IMR-90 (cell line): Measurements from ENCODE around the gene MRPL17. TPM values are rescaled to one million over a fixed set of nuclear protein-coding genes. Genes with fewer than 3 reads are reported as not detected.

ENCODE experiments used
- ATAC-seq: fragments of 200-7000 bp; cut with Tn5 transposase; 2 replicates; pipeline ENCODE4 v1.9.1; 2020; ENCODE audit warnings: low read depth, mild to moderate bottlenecking, moderate library complexity
- BruUV-seq: library from RNA; stranded (reverse); fragments of 400-500 nt; replicated peaks from 2 replicates; lab custom pipeline; 2021; lab: Mats Ljungman, UMichigan
- CTCF ChIA-PET: fragments of 300-600 bp; formaldehyde crosslinking; extraction: SDS; loops from one replicate; lab custom pipeline; 2021; ENCODE audit warnings: antibody characterized with exemption; lab: Yijun Ruan, JAX
- POLR2A ChIA-PET: fragments of 300-600 bp; sonication (Branson Sonifier 250); formaldehyde crosslinking; loops from one replicate; lab custom pipeline; 2022; ENCODE audit warnings: antibody characterized with exemption; ENCODE audit not compliant: unreplicated experiment; lab: Charles Lee
- DNase-seq: peaks from one replicate; pipeline ENCODE4 v3.0.0; 2013
- H2AFZ ChIP-seq: replicated peaks from 2 replicates; pipeline ENCODE3; 2013; ENCODE audit warnings: low read length, mild to moderate bottlenecking; ENCODE audit not compliant: poor library complexity
- H2AK5ac ChIP-seq: 2 replicates; pipeline ENCODE4 v1.6.1; 2013; ENCODE audit warnings: low read depth, low read length, inconsistent platforms
- H2AK9ac ChIP-seq: replicated peaks from 2 replicates; pipeline ENCODE3; 2013; ENCODE audit warnings: mild to moderate bottlenecking, low read depth, low read length, moderate library complexity; ENCODE audit not compliant: poor library complexity
- H2BK120ac ChIP-seq: 2 replicates; pipeline ENCODE4 v1.6.1; 2013; ENCODE audit warnings: low read depth, low read length, inconsistent platforms
- H2BK15ac ChIP-seq: 3 replicates; pipeline ENCODE4 v1.6.1; 2013; ENCODE audit warnings: low read depth, low read length, inconsistent platforms
- H2BK20ac ChIP-seq: 2 replicates; pipeline ENCODE4 v1.6.1; 2013; ENCODE audit warnings: low read depth, mild to moderate bottlenecking, inconsistent platforms, low read length, moderate library complexity
- H2BK5ac ChIP-seq: 2 replicates; pipeline ENCODE4 v1.6.1; 2013; ENCODE audit warnings: mild to moderate bottlenecking, low read depth, low read length, inconsistent platforms; ENCODE audit not compliant: poor library complexity, severe bottlenecking
- H3K14ac ChIP-seq: replicated peaks from 2 replicates; pipeline ENCODE4 v1.6.1; 2013; ENCODE audit warnings: low read depth, low read length, inconsistent platforms
- H3K18ac ChIP-seq: 2 replicates; pipeline ENCODE4 v1.6.1; 2013; ENCODE audit warnings: low read depth, low read length, control low read depth
- H3K23ac ChIP-seq: 2 replicates; pipeline ENCODE4 v1.6.1; 2013; ENCODE audit warnings: low read depth, low read length, inconsistent platforms
- H3K27ac ChIP-seq: 2 replicates; pipeline ENCODE4 v1.5.1; 2013; ENCODE audit warnings: mild to moderate bottlenecking, control low read depth, low read length; ENCODE audit not compliant: insufficient read depth
- H3K27me3 ChIP-seq: 2 replicates; pipeline ENCODE4 v1.6.1; 2013; ENCODE audit warnings: low read length; ENCODE audit not compliant: control insufficient read depth, insufficient read depth
- H3K36me3 ChIP-seq: 2 replicates; pipeline ENCODE4 v1.6.1; 2013; ENCODE audit warnings: low read length, mixed read lengths; ENCODE audit not compliant: control insufficient read depth, insufficient read depth
- H3K4ac ChIP-seq: 2 replicates; pipeline ENCODE4 v1.6.1; 2013; ENCODE audit warnings: low read depth, low read length, inconsistent platforms
- H3K4me1 ChIP-seq: 2 replicates; pipeline ENCODE4 v1.6.1; 2013; ENCODE audit warnings: low read length, mixed read lengths; ENCODE audit not compliant: control insufficient read depth, insufficient read depth
- H3K4me2 ChIP-seq: 2 replicates; pipeline ENCODE4 v1.6.1; 2013; ENCODE audit warnings: low read depth, mild to moderate bottlenecking, control low read depth, low read length, moderate library complexity
- H3K4me3 ChIP-seq: 2 replicates; pipeline ENCODE4 v1.5.1; 2013; ENCODE audit warnings: low read depth, mild to moderate bottlenecking, control low read depth, low read length, moderate library complexity; ENCODE audit not compliant: insufficient read depth
- H3K56ac ChIP-seq: 2 replicates; pipeline ENCODE4 v1.6.1; 2013; ENCODE audit warnings: low read length, inconsistent platforms; ENCODE audit not compliant: insufficient read depth; ENCODE audit errors: extremely low read depth
- H3K79me1 ChIP-seq, 2 experiments: 2 replicates each; pipeline ENCODE4 v1.6.1; 2013; ENCODE audit warnings: low read length in 2 of 2, inconsistent platforms in 1 of 2, low read depth in 1 of 2
- H3K9ac ChIP-seq: 2 replicates; pipeline ENCODE4 v1.6.1; 2013; ENCODE audit warnings: low read depth, low read length, control low read depth
- H3K9me1 ChIP-seq: 2 replicates; pipeline ENCODE4 v1.6.1; 2013; ENCODE audit warnings: low read length, inconsistent platforms; ENCODE audit not compliant: insufficient read depth
- H3K9me3 ChIP-seq: 2 replicates; pipeline ENCODE4 v1.6.1; 2013; ENCODE audit warnings: low read length; ENCODE audit not compliant: control insufficient read depth, insufficient read depth
- H4K20me1 ChIP-seq: 2 replicates; pipeline ENCODE4 v1.6.1; 2013; ENCODE audit warnings: low read length, inconsistent platforms; ENCODE audit not compliant: insufficient read depth
- H4K5ac ChIP-seq: 2 replicates; pipeline ENCODE4 v1.6.1; 2013; ENCODE audit warnings: mild to moderate bottlenecking, low read depth, low read length, control low read depth
- H4K8ac ChIP-seq, 2 experiments: 2 replicates each; pipeline ENCODE4 v1.6.1; 2013; ENCODE audit warnings: low read depth in 2 of 2, low read length in 2 of 2, control low read depth in 1 of 2, inconsistent platforms in 1 of 2
- H4K91ac ChIP-seq: 2 replicates; pipeline ENCODE4 v1.6.1; 2013; ENCODE audit warnings: low read depth, low read length, inconsistent platforms; ENCODE audit not compliant: insufficient read depth
- BHLHE40 ChIP-seq: fragments of 150-350 bp; IDR thresholded peaks from 2 replicates; pipeline ENCODE4 v1.6.1; 2016; ENCODE audit warnings: mild to moderate bottlenecking, low read depth, low read length
- CEBPB ChIP-seq: IDR thresholded peaks from 2 replicates; pipeline ENCODE4 v1.6.1; 2012; ENCODE audit warnings: low read depth, low read length, improper control_type of control experiment
- CHD1 ChIP-seq: IDR thresholded peaks from 2 replicates; pipeline ENCODE4 v1.6.1; 2012; ENCODE audit warnings: low read depth, low read length, improper control_type of control experiment
- CTCF ChIP-seq: conservative IDR thresholded peaks from 2 replicates; pipeline ENCODE4 v1.5.1; 2012; ENCODE audit warnings: mild to moderate bottlenecking, low read depth, low read length, improper control_type of control experiment
- FOS ChIP-seq: fragments of 150-350 bp; IDR thresholded peaks from 2 replicates; pipeline ENCODE4 v1.6.1; 2016; ENCODE audit warnings: low read depth, low read length
- MAFK ChIP-seq: IDR thresholded peaks from 2 replicates; pipeline ENCODE4 v1.6.1; 2012; ENCODE audit warnings: low read depth, low read length, improper control_type of control experiment
- MAZ ChIP-seq: IDR thresholded peaks from 2 replicates; pipeline ENCODE4 v1.6.1; 2012; ENCODE audit warnings: low read depth, mild to moderate bottlenecking, low read length, improper control_type of control experiment, moderate library complexity, borderline replicate concordance
- MXI1 ChIP-seq: IDR thresholded peaks from 2 replicates; pipeline ENCODE4 v1.6.1; 2012; ENCODE audit warnings: low read depth, mild to moderate bottlenecking, low read length, moderate library complexity, borderline replicate concordance
- NFE2L2 ChIP-seq: fragments of 150-350 bp; IDR thresholded peaks from 2 replicates; pipeline ENCODE4 v1.6.1; 2016; ENCODE audit warnings: low read depth, mild to moderate bottlenecking, low read length
- POLR2A ChIP-seq: IDR thresholded peaks from 2 replicates; pipeline ENCODE4 v1.6.1; 2012; ENCODE audit warnings: mild to moderate bottlenecking, low read depth, low read length
- RAD21 ChIP-seq: IDR thresholded peaks from 2 replicates; pipeline ENCODE4 v1.6.1; 2012; ENCODE audit warnings: low read length, improper control_type of control experiment
- RFX5 ChIP-seq: IDR thresholded peaks from 2 replicates; pipeline ENCODE4 v1.8.0; 2012; ENCODE audit warnings: low read depth, mild to moderate bottlenecking, low read length, moderate library complexity
- SMC3 ChIP-seq: fragments of 150-350 bp; IDR thresholded peaks from 2 replicates; pipeline ENCODE4 v1.6.1; 2016; ENCODE audit warnings: low read depth, mild to moderate bottlenecking, antibody characterized with exemption, low read length, moderate library complexity
- dilution Hi-C: fragments of 300-500 bp; cut with HindIII; formaldehyde crosslinking; loops from one replicate; pipeline ENCODE4 v1.14.3; 2018; ENCODE audit warnings: low sequenced_read_pairs; ENCODE audit not compliant: unreplicated experiment
- in situ Hi-C: fragments of 300-500 bp; cut with MboI; formaldehyde crosslinking; loops from 3 replicates; pipeline ENCODE4 v1.14.3; 2019; ENCODE audit warnings: low sequenced_read_pairs, inconsistent platforms, mixed read lengths
- intact Hi-C: fragments of 100-400 bp; cut with micrococcal nuclease; formaldehyde crosslinking; loops from 2 replicates; pipeline ENCODE4 v1.10.0; 2022
- polyA plus RNA-seq, 3 experiments: library from polyadenylated mRNA; depleted of rRNA; stranded (reverse); fragments of >200 nt; gene quantifications; 2 replicates each; pipeline ENCODE4 v1.2.3, GENCODE V29; 2012; ENCODE audit warnings: low replicate concordance in 1 of 3
- total RNA-seq: library from RNA; depleted of rRNA; stranded (reverse); fragments of >200 nt; gene quantifications from 2 replicates; pipeline ENCODE4 v1.2.3, GENCODE V29; 2012
- TF ChIP-seq, protein P1 (sequence below): fragments of 150-350 bp; IDR thresholded peaks from 2 replicates; pipeline ENCODE4 v1.6.1; 2016; ENCODE audit warnings: low read depth, mild to moderate bottlenecking, low read length, moderate library complexity, borderline replicate concordance
- TF ChIP-seq, protein P2 (sequence below): fragments of 150-350 bp; IDR thresholded peaks from 2 replicates; pipeline ENCODE4 v1.6.1; 2017; ENCODE audit warnings: mild to moderate bottlenecking, antibody characterized with exemption, low read length, low read depth

The MRPL17 gene
- total and polyA plus RNA-seq, 2 of the 4 experiments (the other 2 are of a cell fraction), result 70.3 to 85.2 TPM

- no peak overlapping the region for H4K8ac ChIP-seq
- no peaks in the 10 kb centered on the region for H3K27me3 ChIP-seq
- no peak overlapping the region for H3K4me3 ChIP-seq
- H3K4ac ChIP-seq, result no peak overlapping the region
- TF ChIP-seq CTCF, result no peak
- TF ChIP-seq POLR2A, result no peak
- no peak for TF ChIP-seq CHD1
- TF ChIP-seq BHLHE40, result no peak
- no peak for TF ChIP-seq RFX5
- TF ChIP-seq MXI1, result no peak
- no peak for TF ChIP-seq MAFK
- no peak for TF ChIP-seq FOS
- no peak for TF ChIP-seq SMC3
- TF ChIP-seq MAZ, result no peak
- TF ChIP-seq, protein P1, sequence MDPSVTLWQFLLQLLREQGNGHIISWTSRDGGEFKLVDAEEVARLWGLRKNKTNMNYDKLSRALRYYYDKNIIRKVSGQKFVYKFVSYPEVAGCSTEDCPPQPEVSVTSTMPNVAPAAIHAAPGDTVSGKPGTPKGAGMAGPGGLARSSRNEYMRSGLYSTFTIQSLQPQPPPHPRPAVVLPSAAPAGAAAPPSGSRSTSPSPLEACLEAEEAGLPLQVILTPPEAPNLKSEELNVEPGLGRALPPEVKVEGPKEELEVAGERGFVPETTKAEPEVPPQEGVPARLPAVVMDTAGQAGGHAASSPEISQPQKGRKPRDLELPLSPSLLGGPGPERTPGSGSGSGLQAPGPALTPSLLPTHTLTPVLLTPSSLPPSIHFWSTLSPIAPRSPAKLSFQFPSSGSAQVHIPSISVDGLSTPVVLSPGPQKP, result no peak
- no peak for TF ChIP-seq NFE2L2
- TF ChIP-seq RAD21, result no peak
- TF ChIP-seq, protein P2, sequence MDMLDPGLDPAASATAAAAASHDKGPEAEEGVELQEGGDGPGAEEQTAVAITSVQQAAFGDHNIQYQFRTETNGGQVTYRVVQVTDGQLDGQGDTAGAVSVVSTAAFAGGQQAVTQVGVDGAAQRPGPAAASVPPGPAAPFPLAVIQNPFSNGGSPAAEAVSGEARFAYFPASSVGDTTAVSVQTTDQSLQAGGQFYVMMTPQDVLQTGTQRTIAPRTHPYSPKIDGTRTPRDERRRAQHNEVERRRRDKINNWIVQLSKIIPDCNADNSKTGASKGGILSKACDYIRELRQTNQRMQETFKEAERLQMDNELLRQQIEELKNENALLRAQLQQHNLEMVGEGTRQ, result no peak
- TF ChIP-seq CEBPB, result no peak
- no peaks in the 10 kb centered on the region for H3K79me1 ChIP-seq
- H3K27ac ChIP-seq, result no peak overlapping the region
- no peak overlapping the region for H2BK5ac ChIP-seq
- H3K18ac ChIP-seq, result no peak overlapping the region
- H2AK9ac ChIP-seq, result no peak overlapping the region
- no peak overlapping the region for H3K23ac ChIP-seq
- H3K9me3 ChIP-seq, result no peaks in the 10 kb centered on the region
- DNase-seq (no peak), ATAC-seq (peak; percentile 53)
- no peak overlapping the region for H3K56ac ChIP-seq
- dilution Hi-C loops, result no loop called here
- in situ Hi-C loops, result no loop called here
- POLR2A ChIA-PET, result no interaction called here
- BruUV-seq, result no TSS peak
- CTCF ChIA-PET, result interaction anchor here (1.2 to 1.4 kb wide), 3 partner anchors 9 to 143 kb away, joined by 3 read pairs; no protein-coding TSS in a partner anchor
- H2BK20ac ChIP-seq, result no peak overlapping the region
- H2BK15ac ChIP-seq, result no peak overlapping the region
- no peaks in the 10 kb centered on the region for H4K20me1 ChIP-seq
- no peak overlapping the region for H2AK5ac ChIP-seq
- intact Hi-C loops, result no loop called here
- no peak overlapping the region for H3K14ac ChIP-seq
- no peak overlapping the region for H3K4me2 ChIP-seq
- H4K91ac ChIP-seq, result no peak overlapping the region
- H3K9ac ChIP-seq, result no peak overlapping the region
- no peak overlapping the region for H4K5ac ChIP-seq
- H2AFZ ChIP-seq, result no peak overlapping the region
- no peaks in the 10 kb centered on the region for H3K9me1 ChIP-seq
- no peaks in the 10 kb centered on the region for H3K4me1 ChIP-seq
- no peak overlapping the region for H2BK120ac ChIP-seq
- H3K36me3 ChIP-seq, result no peaks in the 10 kb centered on the region
These were observed 9.5 kb downstream of the MRPL17 start for GRCh38 chr11:6673523-6674218.
